Measurements from ENCODE around the gene AFAP1. TPM values are rescaled to one million over a fixed set of nuclear protein-coding genes. Genes with fewer than 3 reads are reported as not detected.
A peak's percentile ranks its signal among the peaks of the same experiment; 100 is the strongest.

The AFAP1 gene
- total RNA-seq (2021; fragmentation: NEBNext Ultra II Directional; extraction: Animal tissue kit (Norgen Biotek cat#: 25700)) (16.2 and 18.2 TPM in 2 replicates), polyA plus RNA-seq (2011; rRNA removed) (3.6 and 5.1 TPM in 2 replicates), polyA minus RNA-seq (2011; rRNA and poly(A)+ RNA removed) (8.1 and 10.5 TPM in 2 replicates)
- polyA plus RNA-seq (2011; cell fraction: cytosol; rRNA removed), result 3.6 TPM
- 9.3 TPM for polyA plus RNA-seq (2011; cell fraction: nucleus; rRNA removed)
- polyA plus RNA-seq (2012, experiment 1 of 2), result 5.8 to 7.5 TPM (median 6.7 TPM) in 4 replicates
- polyA plus RNA-seq (2012, experiment 2 of 2), result 2.7 TPM
- 7.8 TPM for polyA plus RNA-seq (2013, experiment 1 of 2)
- polyA plus RNA-seq (2013, experiment 2 of 2), result 7.8 TPM
- 5.6 TPM for polyA minus RNA-seq (2011; cell fraction: cytosol; rRNA and poly(A)+ RNA removed)
- 16.3 TPM for polyA minus RNA-seq (2011; cell fraction: nucleus; rRNA and poly(A)+ RNA removed)
- long read RNA-seq, experiment 1, full-length matches to known transcripts, result 1 of 17 reads
- long read RNA-seq, experiment 1, partial matches to known transcripts, result 2 of 17 reads
- long read RNA-seq, experiment 1, other reads (novel, unspliced or antisense), result 14 of 17 reads
- long read RNA-seq, experiment 2, partial matches to known transcripts, result 0 of 1 reads
- long read RNA-seq, experiment 2, other reads (novel, unspliced or antisense), result 1 of 1 reads

GRCh38 chr4:7939377-7940108, at the start of gene AFAP1:
TSS of gene AFAP1 (minus strand) at chr4:7939861. CDS start at chr4:7872078, 67,783 bp downstream.
- 2% methylated on average over 47 of the region's 96 CpGs; no CpG with 5 or more reads in 1 of the 2 experiments for WGBS, 2 experiments (ENCODE audit: extremely low coverage in 1 of 2, insufficient coverage in 1 of 2, insufficient read length in 1 of 2, insufficient replicate concordance in 2 of 2, low coverage in 1 of 2, low lambda C conversion rate in 2 of 2, missing lambda C conversion rate in 1 of 2)
- Histone ChIP-seq H3K27ac (ENCODE audit: low read depth, low read length) (no peak within 1 kb of the TSS), H3K4me2 (ENCODE audit: insufficient read depth in 1 of 2, low read depth in 2 of 2, low read length in 2 of 2) (peak within 1 kb of the TSS; percentile 81 to 88)
- TF ChIP-seq POLR2A (IDR thresholded peaks at IDR 0.05; ENCODE audit: control extremely low read depth in 1 of 2, low read depth in 2 of 2, low read length in 2 of 2) (0 out of 3 replicates have a peak, but pooled peaks of 1 of the 2 experiments have one; percentile 26), HDAC2 (IDR thresholded peaks at IDR 0.05; ENCODE audit: borderline replicate concordance in 1 of 2, low read depth in 2 of 2, low read length in 2 of 2) (peak in 1 of 2 experiments; percentile 82; a peak in 2 of 4 replicates), ASH2L (IDR thresholded peaks at IDR 0.05; ENCODE audit: low read length) (peak; percentile 11), TBP (IDR thresholded peaks at IDR 0.05; ENCODE audit: low read depth, low read length) (no peak), RAD21 (IDR thresholded peaks at IDR 0.05 in 1 of 2, conservative IDR thresholded peaks at IDR 0.05 in 1 of 2; ENCODE audit: low read depth in 2 of 2, low read length in 2 of 2) (peak in 1 of 2 experiments; percentile 23; a peak in 1 of 4 replicates), TAF7 (optimal IDR thresholded peaks at IDR 0.05; ENCODE audit: borderline replicate concordance, low read depth, low read length) (peak; percentile 47), RXRA (IDR thresholded peaks at IDR 0.05; ENCODE audit: insufficient read depth, low read depth, low read length) (no peak)

More at GRCh38 chr4:7939377-7940108, at the start of gene AFAP1:
- ChIA-PET CTCF (ENCODE audit: partially characterized antibody) (interaction anchor here (0.8 to 4.2 kb wide), 11 partner anchors 9 to 137 kb away, joined by 3 to 38 read pairs (median 4); no protein-coding TSS in a partner anchor), POLR2A (ENCODE audit: partially characterized antibody) (interaction anchor here (0.8 to 2.6 kb wide), 11 partner anchors 9 to 122 kb away, joined by 3 to 10 read pairs (median 4); no protein-coding TSS in a partner anchor)
- Histone ChIP-seq H4K5ac (ENCODE audit: insufficient read length, low read depth, low read length) (peak within 1 kb of the TSS; percentile 3), H3K23me2 (ENCODE audit: low read depth, low read length) (peaks cover 8% of the 10 kb centered on the region; the same call in 1 of the 2 replicates), H3K56ac (replicated peaks; ENCODE audit: insufficient read length, low read depth, low read length) (no peak within 1 kb of the TSS), H2BK12ac (ENCODE audit: low read depth, low read length) (peak within 1 kb of the TSS; percentile 63), H3K14ac (ENCODE audit: insufficient read length) (no peak within 1 kb of the TSS), H3K79me2 (ENCODE audit: control insufficient read depth in 1 of 2, insufficient read depth in 2 of 2, low read length in 2 of 2) (peaks cover 0 to 27% of the 10 kb centered on the region in 2 experiments; a peak in 2 of 4 replicates), H3K79me1 (ENCODE audit: low read depth, low read length) (peaks cover under 1% of the 10 kb centered on the region), H3K4ac (replicated peaks; ENCODE audit: insufficient read length, low read depth, low read length) (no peak within 1 kb of the TSS), H3K27me3 (replicated peaks in 1 of 4; ENCODE audit: control insufficient read depth in 3 of 4, extremely low read depth in 1 of 4, insufficient read depth in 3 of 4, low read length in 3 of 4) (no peaks in the 10 kb centered on the region), H2AFZ (ENCODE audit: low read length) (no peak within 1 kb of the TSS), H3K9ac (replicated peaks in 1 of 4; ENCODE audit: extremely low read depth in 1 of 4, low read depth in 3 of 4, low read length in 3 of 4) (peak within 1 kb of the TSS in 2 of 4 experiments; percentile 63 to 75; a peak in 4 of 7 replicates), H3K23ac (ENCODE audit: insufficient read length) (no peak within 1 kb of the TSS), H2AK5ac (ENCODE audit: low read depth, low read length) (0 out of 2 replicates have a peak within 1 kb of the TSS, but pooled peaks have one; percentile 53), H3K18ac (ENCODE audit: extremely low read depth, low read length) (no peak within 1 kb of the TSS; the same call in none of the 2 replicates), H2BK120ac (replicated peaks; ENCODE audit: low read depth, low read length) (no peak within 1 kb of the TSS), H3K4me1 (replicated peaks in 1 of 4; ENCODE audit: control insufficient read depth in 3 of 4, insufficient read depth in 4 of 4, low read length in 3 of 4) (peaks cover 8 to 24% (median 12%) of the 10 kb centered on the region in 4 experiments; a peak in 6 of 7 replicates), H2BK15ac (ENCODE audit: low read length) (0 out of 2 replicates have a peak within 1 kb of the TSS, but pooled peaks have one; percentile 88), H4K20me1 (replicated peaks in 1 of 2; ENCODE audit: control insufficient read depth in 1 of 2, insufficient read depth in 2 of 2, low read length in 2 of 2) (peaks cover 0 to 1% of the 10 kb centered on the region in 2 experiments), H3K36me3 (ENCODE audit: control insufficient read depth in 2 of 4, insufficient read depth in 4 of 4, low read length in 3 of 4) (no peaks in the 10 kb centered on the region), H4K91ac (replicated peaks; ENCODE audit: insufficient read length, low read length) (no peak within 1 kb of the TSS), H2BK5ac (ENCODE audit: low read depth, low read length) (no peak within 1 kb of the TSS), H4K8ac (ENCODE audit: extremely low read depth, insufficient read depth, low read length) (no peak within 1 kb of the TSS; the same call in none of the 2 replicates), H3K9me3 (ENCODE audit: insufficient read depth in 2 of 2, low read depth in 1 of 2, low read length in 1 of 2) (no peaks in the 10 kb centered on the region), H3K4me3 (ENCODE audit: extremely low read depth in 1 of 4, insufficient read depth in 2 of 4, low read depth in 3 of 4, low read length in 4 of 4) (peak within 1 kb of the TSS; percentile 36 to 85 (median 54)), H2BK20ac (ENCODE audit: low read length) (0 out of 2 replicates have a peak within 1 kb of the TSS, but pooled peaks have one; percentile 86)
- FAIRE-seq (no peak), DNase-seq (ENCODE audit: low read depth in 1 of 2, low spot score in 2 of 2) (peak in 1 of 2 experiments; percentile 97)

All from H1 (cell line).